Head of caudate nucleus (tissue), 42 donors: ENCODE data around the gene NELFB.
A peak's percentile ranks its signal among the peaks of the same experiment; 100 is the strongest.
"Not testable (repeated sequence)": the region's sequence is repeated elsewhere in the genome, so short reads cannot be mapped to it uniquely, and the experiment has no call there.

Experiments
- DNase-seq, 42 donors: peaks; one replicate each; pipeline versions ENCODE4 v3.0.0 to v3.0.0-alpha.2; 2020 to 2021; ENCODE audit warnings: mixed read lengths in 7 of 42
- intact Hi-C: fragments of 100-400 bp; cut with DNase I; formaldehyde crosslinking; loops from one replicate; pipeline ENCODE4 v1.15.0; 2022

NELFB gene

DNA sequence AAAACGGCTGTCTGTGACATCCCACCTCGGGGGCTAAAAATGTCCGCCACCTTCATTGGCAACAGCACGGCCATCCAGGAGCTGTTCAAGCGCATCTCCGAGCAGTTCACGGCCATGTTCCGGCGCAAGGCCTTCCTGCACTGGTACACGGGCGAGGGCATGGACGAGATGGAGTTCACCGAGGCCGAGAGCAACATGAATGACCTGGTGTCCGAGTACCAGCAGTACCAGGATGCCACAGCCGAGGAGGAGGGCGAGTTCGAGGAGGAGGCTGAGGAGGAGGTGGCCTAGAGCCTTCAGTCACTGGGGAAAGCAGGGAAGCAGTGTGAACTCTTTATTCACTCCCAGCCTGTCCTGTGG lies 11.9 kb upstream of the NELFB start:
- intact Hi-C loops, DNase-seq: not testable (repeated sequence)

DNA sequence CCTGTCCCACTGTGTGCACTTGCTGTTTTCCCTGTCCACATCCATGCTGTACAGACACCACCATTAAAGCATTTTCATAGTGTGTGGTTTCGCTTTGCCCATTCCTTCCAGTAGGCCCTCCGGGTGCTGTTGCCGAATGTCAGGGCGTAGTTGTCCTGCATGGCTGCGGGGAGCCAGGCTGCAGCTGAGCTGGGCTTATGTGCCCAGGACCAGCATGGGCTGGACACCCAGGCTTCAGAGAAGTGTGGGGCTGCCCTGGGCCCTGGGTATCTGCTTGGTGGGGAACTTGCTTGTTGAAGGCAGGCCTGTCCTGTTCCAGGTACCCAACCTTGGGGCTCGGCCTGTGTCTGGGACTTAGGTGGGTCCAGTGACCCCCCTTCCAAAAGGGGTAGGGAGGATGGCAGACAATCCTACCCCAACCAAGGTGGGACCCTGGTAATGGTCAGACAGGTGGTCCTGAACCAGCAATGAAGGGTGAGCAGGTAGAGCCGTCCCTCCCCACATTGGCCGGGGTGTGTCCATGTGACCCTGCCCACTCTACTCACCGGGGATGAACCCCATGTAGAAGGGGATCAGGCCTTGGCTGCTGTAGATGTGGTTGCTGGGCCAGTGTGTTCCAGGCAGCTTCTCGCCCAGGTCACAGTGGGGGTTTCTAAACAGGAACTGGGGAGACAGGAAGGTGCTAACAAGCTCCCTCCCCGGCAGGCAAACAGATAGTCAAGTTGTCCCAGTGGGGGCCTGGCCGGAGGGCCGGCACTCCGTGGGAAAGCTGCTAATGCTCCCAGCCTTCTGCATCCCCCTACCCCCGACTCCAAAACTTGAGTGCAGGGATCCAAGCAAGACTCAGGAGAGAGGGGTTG lies 11.3 kb upstream of the NELFB start:
- no peak for DNase-seq
- intact Hi-C loops: no loop called here

DNA sequence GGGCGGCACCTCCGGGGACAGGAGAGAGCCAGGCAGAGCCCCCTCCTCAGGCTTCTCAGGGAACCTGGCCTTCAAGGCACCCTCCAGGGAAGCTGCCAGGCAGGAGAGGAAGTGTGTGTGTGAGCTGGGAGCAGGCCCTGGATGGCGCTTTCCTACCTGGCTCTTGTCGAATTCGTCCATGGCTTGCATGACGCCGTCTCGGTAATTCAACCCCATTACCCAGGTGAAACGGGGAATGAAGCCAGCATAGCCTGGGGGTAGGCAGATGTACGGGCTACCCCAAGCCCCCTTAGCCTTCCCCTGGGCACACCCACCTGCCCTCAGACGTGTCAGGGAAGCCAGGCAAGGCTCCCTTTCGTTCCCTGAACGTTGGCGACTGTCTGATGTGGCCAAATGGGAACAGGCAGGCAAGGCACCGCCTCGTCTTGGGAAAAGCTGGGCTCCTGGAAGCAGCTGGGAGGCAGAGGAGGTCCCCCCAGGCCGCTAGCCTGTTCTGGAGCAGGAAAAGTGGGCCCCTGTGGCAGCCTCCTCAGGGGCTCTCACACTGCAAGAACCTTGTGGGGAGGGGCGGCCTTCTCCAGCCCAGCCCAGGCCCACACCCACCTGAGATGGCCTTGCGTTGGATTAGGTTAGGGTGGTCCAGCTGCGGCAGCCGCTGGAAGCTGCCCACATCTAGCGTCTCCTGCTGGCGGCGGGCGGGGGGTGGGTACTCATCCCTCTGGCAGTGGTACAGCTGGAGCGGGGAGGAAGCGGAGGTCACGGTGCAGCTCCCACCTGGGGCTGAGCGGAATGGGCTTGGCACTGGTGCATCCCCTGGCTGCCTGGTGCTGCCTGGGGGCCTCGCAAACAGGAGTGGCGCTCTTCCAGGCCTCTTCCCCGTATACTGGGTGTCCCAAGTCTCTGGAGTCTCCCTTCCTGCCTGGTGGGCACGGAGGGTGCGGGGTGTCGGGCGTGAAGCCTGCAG lies 10.4 kb upstream of the NELFB start:
- no peak for DNase-seq
- intact Hi-C loops: no loop called here

DNA sequence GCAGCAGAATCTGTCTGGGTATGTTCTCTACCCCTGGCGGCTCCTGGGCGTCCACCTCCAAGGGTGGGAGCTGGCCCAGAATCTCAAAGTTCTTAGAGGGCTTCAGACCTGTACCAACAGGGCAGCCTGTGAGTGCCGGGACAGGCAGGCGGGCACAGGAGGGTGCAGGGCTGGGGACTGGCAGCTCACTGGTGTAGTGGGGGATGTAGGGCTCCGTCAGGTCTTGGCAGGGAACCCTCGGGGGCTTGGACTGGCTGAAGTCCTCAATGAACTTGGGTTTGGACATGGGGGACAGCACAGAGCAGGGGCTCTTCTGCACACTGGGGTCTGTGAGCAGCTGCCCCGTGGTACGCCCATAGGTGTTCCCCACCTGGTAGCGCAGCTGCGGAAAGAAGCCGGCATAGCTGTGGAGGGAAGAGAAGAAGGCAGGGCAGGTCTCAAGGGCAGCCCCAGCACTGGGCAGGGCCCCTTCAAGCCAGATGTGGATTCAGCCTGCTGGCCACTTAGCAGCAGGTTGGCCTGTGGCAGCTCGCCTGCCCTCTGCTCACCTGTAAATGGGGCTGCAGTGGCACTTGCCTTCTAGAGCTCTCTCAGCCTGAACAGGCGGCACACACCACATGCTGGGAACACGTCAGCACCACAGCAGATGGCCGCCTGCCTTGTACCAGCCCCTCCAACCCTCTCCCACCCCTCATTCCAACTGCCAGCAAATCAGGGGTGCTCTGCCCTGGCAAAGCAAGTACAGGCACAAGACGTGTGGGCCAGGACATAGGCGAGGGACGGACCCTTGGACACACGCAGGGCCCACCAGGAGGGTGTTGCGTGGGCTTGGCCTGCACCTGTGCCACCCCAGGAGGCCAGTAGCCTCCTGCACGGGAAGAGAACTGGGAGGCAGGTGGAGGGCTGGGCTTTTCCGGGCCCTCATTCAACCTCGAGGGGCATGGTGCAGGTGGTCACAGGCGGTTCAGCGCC lies 9.4 kb upstream of the NELFB start:
- intact Hi-C loops: no loop called here
- DNase-seq: no peak

DNA sequence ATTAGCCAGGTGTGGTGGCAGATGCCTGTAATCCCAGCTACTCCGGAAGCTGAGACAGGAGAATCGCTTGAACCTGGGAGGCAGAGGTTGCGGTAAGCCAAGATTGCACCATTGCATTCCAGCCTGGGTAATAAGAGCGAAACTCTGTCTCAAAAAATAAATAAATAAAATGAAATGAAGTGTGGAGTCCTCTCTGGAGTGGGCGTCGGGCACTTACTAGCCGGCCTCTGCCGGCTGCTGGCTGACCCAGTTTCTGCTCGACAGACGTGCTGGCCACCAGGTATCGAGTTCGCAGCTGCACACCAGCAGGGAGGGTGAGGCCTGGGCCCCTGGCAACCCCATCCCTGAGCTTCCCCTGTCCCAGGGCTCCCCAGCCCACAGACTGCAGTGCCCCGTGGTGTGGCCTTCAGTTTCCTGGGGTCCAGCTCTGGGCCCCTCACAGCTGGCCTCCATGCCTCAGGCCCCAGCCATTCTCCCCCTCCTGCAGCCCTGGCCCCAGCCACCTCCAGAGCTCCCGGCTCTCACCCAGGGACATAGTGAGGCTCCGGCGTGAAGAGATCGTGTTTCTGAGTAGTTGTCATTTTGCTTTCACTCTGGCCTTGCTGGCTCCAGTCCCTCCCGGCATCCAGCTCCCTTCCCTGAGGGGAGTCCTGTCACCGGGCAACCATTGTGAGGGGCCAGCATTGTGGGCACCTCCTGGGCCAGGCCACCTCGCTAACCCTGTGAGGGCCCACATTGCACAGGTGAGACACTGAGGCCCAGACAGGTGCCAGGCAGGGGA lies 7.8 kb upstream of the NELFB start:
- intact Hi-C loops: no loop called here
- no peak for DNase-seq

DNA sequence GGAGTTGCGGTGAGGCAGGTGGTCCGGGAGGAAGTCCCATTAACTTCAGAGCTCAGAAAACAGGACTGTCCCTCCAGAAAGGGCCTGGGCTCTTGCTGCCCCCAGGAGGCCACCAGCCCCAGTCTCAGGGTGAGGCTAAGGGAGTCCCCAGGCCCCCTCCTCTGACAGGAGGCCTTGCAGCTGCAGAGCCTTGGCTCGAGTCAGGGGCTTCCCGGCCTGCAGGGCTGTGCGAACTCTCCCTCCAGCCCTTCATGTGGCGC lies 7.3 kb upstream of the NELFB start:
- intact Hi-C loops: no loop called here
- no peak for DNase-seq

DNA sequence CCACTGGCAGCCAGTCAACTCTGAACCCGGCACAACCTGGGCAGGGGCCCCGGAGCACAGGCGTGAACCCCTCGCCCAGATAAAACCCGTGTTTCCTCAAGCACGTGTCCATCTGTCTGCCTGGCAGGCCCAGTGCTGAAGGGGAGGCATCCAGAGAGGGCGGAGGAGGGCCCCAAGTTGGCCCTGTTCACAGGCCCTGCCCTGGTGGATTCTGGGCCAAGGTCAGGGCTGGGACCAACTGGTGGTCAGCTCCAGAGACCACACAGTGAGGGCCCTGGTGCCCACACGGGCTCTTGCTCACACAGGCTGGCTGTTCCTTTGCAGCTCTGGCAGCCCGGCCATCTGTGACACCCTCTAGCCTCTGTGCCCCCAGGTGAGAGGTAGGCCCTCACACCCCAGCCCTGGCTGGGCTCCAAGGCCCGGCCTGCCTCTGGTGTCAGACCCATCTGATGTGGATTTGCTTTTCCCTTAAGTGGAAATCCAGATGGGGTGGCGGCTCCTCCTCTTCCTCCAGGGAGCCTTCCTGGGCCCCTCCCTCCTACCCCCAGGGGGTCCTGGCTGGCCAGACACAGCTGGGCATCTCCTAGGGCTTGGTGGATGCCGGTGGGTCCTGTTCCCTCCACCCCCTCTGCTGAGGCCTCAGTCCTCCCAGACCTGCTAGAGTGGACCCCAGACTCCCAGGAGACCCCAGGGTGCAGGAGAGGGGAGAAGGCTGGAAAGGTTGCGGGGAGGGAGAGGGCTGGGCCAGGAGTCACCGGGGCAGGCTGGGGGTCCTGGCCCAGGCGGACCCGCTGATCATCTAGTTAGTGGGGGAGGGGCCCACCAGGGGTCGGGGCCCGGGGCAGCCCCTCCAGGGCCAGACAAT lies 4.6 kb upstream of the NELFB start:
- intact Hi-C loops: no loop called here
- DNase-seq: no peak

DNA sequence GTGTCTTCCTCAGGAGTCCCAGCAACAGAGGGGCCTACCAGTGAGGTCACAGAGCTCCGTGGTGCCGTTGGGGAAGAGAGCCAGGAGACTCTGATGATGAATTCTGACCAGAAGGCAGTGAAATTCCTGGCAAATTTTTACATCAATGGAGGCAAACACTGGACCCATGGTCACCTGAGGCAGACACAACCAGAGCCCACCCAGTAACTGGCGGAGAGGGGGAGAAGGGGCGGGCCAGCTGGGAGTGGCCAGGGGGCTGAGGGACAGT lies 4.0 kb upstream of the NELFB start, which contains the start of gene STPG3:
TSS of gene STPG3 (plus strand) at position 93 of the 268 bp plus-strand sequence. CDS start at position 94, 1 bp downstream.
- DNase-seq: no peak
- intact Hi-C loops: no loop called here

DNA sequence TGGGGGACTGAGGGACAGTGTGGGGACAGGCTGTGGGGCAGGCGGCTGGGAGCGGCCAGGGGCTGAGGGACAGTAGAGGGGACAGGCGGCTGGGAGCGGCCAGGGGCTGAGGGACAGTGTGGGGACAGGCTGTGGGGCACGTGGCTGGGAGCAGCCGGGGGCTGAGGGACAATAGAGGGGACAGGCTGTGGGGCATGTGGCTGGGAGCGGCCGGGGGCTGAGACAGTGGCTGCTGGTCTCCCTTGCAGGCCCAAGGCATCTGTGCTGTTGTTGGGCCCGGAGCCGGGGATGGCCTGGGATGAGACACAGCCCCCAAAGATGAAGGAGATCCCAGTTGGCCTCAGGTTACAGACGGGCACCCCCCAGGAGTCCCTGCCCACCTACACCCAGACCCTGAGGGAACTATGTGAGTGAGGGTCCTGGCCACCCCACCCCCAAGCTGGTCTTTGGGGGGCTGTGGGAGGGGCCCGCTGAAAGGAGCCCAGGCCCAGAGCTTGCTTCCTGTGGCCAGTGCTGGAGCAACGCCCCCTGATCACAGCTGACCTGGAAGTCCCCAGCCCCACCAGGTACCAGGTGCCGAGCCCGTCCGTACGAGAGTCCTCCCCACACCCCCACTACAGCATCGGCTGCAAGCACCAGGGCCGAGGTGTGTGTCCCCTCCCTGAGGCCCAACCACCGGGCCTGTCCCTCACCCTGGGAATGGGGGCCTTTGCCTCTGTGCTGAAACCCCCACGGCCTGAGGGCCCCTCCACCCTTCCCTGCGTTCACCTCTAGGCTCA lies 3.4 kb upstream of the NELFB start:
- intact Hi-C loops: no loop called here
- DNase-seq: no peak

DNA sequence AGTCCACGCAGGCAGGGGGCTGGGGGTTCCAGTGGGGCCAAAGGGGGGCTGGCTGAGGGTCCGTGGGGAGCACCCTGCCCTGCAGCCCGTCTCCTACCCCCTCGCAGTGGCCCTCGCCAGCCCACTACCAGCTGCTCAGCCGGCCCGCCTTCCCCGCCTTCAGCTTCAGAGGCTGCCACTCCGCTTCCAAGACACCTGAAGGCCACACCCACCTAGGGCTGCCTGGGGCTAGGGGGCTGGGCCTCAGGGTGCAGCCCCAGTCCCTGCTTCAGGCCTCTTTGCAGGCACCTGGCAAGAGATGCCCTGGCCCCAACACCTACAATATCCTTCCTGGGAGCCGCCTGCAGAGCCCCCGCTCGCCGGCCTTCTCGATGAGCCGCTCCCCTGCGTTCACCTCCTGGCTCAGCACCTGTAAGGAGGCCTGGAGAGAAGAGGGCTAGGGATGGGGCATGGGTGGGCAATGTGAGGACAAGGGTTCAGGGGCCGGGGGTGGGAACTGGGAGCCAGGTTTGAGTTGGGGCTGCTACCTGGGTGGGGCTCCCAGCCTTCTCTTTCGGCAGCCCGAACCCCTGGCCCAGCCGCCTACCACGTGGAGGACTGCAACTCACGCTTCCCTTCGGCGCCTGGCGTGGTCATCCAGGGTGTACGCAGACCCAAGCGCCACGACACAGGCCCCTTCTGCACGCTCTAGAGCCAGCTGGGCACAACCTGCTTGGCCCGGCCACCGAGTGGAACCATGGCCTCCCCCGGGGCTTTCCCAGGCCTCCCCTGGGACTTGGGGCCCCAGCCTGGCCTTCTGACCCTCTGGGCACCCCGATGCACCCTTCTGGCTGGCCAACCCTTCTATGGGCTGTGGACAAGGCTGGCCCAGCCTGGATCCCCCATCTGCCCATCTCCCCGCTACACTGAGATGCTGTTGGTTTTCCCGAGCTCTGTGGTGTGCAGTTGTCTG lies 2.3 kb upstream of the NELFB start:
- no peak for DNase-seq
- intact Hi-C loops: no loop called here

DNA sequence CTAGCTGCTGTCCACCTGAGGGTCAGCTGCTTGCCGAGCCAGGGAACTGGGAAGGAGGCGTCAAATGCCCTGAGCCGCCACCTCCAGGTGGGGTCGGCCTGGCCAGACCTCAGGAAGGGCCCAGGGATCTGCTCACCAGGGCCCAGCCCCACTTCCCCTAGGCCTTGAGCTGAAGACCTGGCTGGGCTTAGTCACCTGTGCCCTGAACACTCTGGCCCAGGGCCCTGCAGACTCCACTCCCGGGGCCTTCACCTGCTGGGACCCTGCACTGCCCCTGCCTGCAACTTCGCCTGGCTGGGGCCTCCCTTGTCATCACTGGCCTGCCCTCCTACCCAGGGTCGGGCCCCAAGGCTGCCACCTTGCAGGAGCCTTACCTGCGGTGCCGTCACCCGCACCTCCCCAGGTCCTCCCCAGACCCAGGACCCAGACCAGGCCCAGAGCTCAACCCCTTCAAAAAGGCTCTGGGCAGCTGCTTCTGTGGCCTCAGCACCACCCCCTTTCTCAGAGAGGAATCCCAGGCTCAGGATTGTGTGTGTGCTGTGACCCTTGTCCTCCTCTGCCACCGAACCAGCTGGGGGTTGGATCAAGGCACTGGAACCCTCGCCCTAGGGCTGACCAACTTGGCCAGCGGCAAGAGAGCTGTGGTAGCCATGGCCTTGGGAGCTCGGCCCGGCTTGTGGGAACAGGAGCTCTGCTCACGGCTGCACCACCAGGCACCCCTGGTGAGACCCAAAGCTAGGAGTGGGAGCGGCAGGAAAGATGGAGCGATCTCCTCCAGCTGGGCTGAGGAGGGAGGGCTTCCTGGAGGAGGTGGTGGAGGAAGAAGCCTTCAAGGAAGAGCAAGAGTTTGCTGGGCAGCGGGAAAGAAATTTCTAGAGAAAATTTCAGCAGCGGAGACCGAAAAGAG lies 1.2 kb upstream of the NELFB start:
- DNase-seq: peak in 2 of 42 donors; percentile 5 to 17
- intact Hi-C loops: loop anchor here (2.0 kb wide), 1 partner anchor 13 kb away; the partner anchor contains the start of gene TUBB4B

DNA sequence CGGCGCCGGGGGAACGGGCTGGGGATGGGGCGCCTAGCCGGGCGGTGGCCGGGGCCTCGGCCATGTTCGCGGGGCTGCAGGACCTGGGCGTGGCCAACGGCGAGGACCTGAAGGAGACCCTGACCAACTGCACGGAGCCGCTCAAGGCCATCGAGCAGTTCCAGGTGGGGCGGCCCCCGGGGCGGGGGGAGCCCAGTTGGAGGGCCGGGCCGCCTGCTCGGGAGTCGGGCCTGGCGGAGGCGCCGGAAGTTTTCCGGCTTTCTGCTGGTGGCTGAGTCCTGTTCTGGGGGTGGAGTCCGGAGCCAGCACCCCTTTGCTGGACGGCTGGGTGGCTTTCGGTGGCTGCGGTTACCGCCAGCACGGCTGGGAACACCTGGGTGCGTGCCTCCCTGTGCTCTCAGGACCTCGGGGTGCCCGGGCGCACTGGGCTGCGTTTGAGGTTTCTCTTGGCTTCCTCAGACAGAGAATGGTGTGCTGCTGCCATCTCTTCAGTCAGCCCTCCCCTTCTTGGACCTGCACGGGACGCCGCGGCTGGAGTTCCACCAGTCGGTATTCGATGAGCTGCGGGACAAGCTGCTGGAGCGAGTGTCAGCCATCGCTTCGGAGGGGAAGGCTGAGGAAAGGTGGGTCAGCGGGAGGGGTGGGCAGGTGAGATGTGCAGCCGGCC lies 454 bp downstream of the NELFB start:
- DNase-seq: peak in 2 of 42 donors; percentile 20 to 37
- intact Hi-C loops: loop anchor here (2.0 kb wide), 1 partner anchor 15 kb away; the partner anchor contains the start of gene TUBB4B

DNA sequence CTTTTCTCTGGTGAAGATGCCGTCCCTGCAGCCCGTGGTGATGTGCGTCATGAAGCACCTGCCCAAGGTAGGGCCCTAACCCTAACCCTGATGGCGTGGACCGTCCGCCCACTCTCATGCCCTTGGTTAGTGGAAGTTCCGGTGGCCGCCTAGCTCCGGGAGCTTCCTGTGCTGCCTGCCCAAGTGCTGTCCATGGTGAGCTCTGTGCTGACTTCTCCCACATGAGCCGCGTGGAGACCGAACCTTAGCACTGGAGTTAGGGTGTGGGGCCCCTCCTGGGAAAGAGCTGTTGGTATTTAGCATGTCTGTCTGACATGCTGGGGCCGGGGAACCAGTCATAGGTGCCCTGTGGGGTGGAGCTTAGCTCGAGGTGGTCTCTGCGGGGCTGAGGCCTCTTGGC lies 1.2 kb downstream of the NELFB start:
- intact Hi-C loops: no loop called here
- DNase-seq: no peak

DNA sequence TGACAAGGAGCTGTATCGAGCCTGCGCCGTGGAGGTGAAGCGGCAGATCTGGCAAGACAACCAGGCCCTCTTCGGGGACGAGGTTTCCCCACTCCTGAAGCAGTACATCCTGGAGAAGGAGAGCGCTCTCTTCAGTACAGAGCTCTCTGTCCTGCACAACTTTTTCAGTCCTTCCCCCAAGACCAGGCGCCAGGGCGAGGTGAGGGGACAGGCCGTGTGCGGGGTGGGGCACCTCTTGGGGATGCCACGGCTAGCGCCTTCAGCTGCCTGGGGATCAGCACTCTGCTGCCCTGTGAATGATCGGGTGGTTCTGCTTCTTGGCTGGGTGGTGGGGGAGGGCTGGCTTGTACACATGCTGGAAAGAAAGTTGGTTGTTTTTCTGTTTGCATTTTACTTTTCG lies 1.7 kb downstream of the NELFB start:
- DNase-seq: no peak
- intact Hi-C loops: no loop called here
